ENCODE measurements around the gene SRP54. TPM values are rescaled to one million over a fixed set of nuclear protein-coding genes. Genes with fewer than 3 reads are reported as not detected.

SRP54 gene
- total RNA-seq, 2 donors from 2014 or later = 58.3 to 80.3 TPM

DNA sequence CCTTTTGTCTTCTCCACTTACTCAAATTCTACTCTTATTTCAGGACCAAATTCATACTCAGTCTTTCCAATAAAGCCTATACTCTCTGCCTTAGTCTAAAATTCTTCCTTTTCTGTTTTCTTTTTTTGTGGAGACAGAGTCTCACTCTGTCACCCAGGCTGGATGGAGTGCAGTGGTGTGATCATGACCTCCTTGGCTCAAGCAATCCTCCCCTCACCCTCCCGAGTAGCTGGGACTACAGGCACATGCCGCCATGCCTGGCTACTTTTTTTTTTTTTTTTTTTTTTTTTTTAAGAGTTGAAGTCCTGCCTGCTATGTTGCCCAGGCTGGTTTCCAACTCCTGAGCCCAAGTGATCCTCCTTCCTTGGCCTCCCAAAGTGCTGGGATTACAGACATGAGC is 11.9 kb downstream of the SRP54 start:
- Histone ChIP-seq H3K4me1 (ENCODE audit: control insufficient read depth, insufficient read depth, low read length) (no peaks in the 10 kb centered on the region), H3K9me3 (ENCODE audit: control insufficient read depth, low read length) (no peaks in the 10 kb centered on the region), H3K4me3 (ENCODE audit: low read length) (no peak overlapping the region), H3K9ac (ENCODE audit: extremely low read depth, low read length, poor library complexity, severe bottlenecking) (no peak overlapping the region), H3K27ac (ENCODE audit: low read depth, low read length) (no peak overlapping the region), H3K27me3 (ENCODE audit: control insufficient read depth, insufficient read depth, low read length, poor library complexity, severe bottlenecking) (no peaks in the 10 kb centered on the region), H3K36me3 (ENCODE audit: control insufficient read depth, insufficient read depth, low read length) (peaks cover 25% of the 10 kb centered on the region)
- Mint-ChIP-seq H3K9me3 (no peaks in the 10 kb centered on the region), H3K27ac (no peak overlapping the region), H3K4me3 (no peak overlapping the region), H3K4me1 (peaks cover 3% of the 10 kb centered on the region), H3K36me3 (ENCODE audit: low read depth) (peaks cover 7% of the 10 kb centered on the region), H3K27me3 (ENCODE audit: insufficient read depth) (no peaks in the 10 kb centered on the region)
- TF ChIP-seq, protein P1, sequence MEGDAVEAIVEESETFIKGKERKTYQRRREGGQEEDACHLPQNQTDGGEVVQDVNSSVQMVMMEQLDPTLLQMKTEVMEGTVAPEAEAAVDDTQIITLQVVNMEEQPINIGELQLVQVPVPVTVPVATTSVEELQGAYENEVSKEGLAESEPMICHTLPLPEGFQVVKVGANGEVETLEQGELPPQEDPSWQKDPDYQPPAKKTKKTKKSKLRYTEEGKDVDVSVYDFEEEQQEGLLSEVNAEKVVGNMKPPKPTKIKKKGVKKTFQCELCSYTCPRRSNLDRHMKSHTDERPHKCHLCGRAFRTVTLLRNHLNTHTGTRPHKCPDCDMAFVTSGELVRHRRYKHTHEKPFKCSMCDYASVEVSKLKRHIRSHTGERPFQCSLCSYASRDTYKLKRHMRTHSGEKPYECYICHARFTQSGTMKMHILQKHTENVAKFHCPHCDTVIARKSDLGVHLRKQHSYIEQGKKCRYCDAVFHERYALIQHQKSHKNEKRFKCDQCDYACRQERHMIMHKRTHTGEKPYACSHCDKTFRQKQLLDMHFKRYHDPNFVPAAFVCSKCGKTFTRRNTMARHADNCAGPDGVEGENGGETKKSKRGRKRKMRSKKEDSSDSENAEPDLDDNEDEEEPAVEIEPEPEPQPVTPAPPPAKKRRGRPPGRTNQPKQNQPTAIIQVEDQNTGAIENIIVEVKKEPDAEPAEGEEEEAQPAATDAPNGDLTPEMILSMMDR (conservative IDR thresholded peaks at IDR 0.05) = no peak
- 87 to 100% methylated on average over 1 to 2 of the region's 2 CpGs for WGBS, 2 experiments (ENCODE audit: insufficient coverage in 1 of 2, insufficient read length in 1 of 2)
- no peak for DNase-seq

DNA sequence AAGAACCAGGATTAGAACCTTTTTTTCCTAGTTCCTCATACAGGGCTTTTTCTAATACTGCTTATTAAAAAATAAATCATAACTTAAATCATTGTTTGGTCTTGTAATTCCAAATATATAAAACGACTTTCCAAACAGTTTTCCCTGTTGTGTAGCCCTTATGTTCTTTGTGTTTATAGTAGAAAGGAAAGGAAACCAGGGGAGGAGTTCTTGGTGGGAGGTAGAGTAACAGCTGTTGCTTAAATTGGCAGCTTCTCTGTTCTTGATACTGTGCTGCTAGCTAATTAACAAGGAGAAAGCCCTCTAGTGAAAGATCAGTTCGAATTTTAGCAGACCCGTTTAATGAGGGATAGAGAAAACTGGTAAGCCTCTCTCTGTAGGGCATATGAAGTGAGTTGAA is 15.0 kb downstream of the SRP54 start:
- Histone ChIP-seq H3K36me3 (ENCODE audit: control insufficient read depth, insufficient read depth, low read length) (peaks cover 42% of the 10 kb centered on the region), H3K9me3 (ENCODE audit: control insufficient read depth, low read length) (no peaks in the 10 kb centered on the region), H3K27me3 (ENCODE audit: control insufficient read depth, insufficient read depth, low read length, poor library complexity, severe bottlenecking) (no peaks in the 10 kb centered on the region), H3K4me3 (ENCODE audit: low read length) (no peak overlapping the region), H3K4me1 (ENCODE audit: control insufficient read depth, insufficient read depth, low read length) (no peaks in the 10 kb centered on the region), H3K27ac (ENCODE audit: low read depth, low read length) (no peak overlapping the region), H3K9ac (ENCODE audit: extremely low read depth, low read length, poor library complexity, severe bottlenecking) (no peak overlapping the region)
- Mint-ChIP-seq H3K4me3 (no peak overlapping the region), H3K4me1 (peaks cover 3% of the 10 kb centered on the region), H3K27ac (peak overlapping the region; percentile 74), H3K27me3 (ENCODE audit: insufficient read depth) (no peaks in the 10 kb centered on the region), H3K9me3 (no peaks in the 10 kb centered on the region), H3K36me3 (ENCODE audit: low read depth) (peaks cover 19% of the 10 kb centered on the region)
- WGBS, 2 experiments (ENCODE audit: insufficient coverage in 1 of 2, insufficient read length in 1 of 2) = 57 to 71% methylated on average over 2 to 3 of the region's 3 CpGs
- no peak for DNase-seq
- TF ChIP-seq, protein P1 (conservative IDR thresholded peaks at IDR 0.05) = no peak

DNA sequence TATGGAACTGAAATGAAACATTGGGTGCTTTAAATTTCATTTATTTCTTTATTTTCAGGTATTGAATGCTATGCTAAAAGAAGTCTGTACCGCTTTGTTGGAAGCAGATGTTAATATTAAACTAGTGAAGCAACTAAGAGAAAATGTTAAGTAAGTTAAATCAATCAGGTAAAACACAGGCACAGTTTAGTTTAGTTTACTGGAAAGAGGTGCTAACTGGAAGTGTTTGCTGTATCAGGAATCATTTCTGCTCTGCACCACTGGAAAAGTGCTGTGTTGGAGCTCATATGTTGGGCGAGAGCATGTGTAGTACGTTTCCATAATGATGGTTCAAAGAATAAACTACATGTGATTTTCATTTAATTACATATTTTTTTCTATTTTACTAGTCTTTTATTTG is 16.7 kb downstream of the SRP54 start:
- no peak overlapping the region for H3K9ac ChIP-seq (ENCODE audit: extremely low read depth, low read length, poor library complexity, severe bottlenecking)
- H3K27me3 Mint-ChIP-seq (ENCODE audit: insufficient read depth) = no peaks in the 10 kb centered on the region
- peaks cover 54% of the 10 kb centered on the region for H3K36me3 ChIP-seq (ENCODE audit: control insufficient read depth, insufficient read depth, low read length)
- TF ChIP-seq, protein P1 (conservative IDR thresholded peaks at IDR 0.05) = no peak
- H3K4me1 ChIP-seq (ENCODE audit: control insufficient read depth, insufficient read depth, low read length) = no peaks in the 10 kb centered on the region
- H3K36me3 Mint-ChIP-seq (ENCODE audit: low read depth) = peaks cover 28% of the 10 kb centered on the region
- DNase-seq = no peak
- H3K9me3 ChIP-seq (ENCODE audit: control insufficient read depth, low read length) = no peaks in the 10 kb centered on the region
- no peak overlapping the region for H3K4me3 Mint-ChIP-seq
- no peak overlapping the region for H3K27ac Mint-ChIP-seq
- H3K4me3 ChIP-seq (ENCODE audit: low read length) = no peak overlapping the region
- no peaks in the 10 kb centered on the region for H3K9me3 Mint-ChIP-seq
- WGBS, 2 experiments (ENCODE audit: insufficient coverage in 1 of 2, insufficient read length in 1 of 2) = 100% methylated on average over 1 to 3 of the region's 3 CpGs
- no peak overlapping the region for H3K27ac ChIP-seq (ENCODE audit: low read depth, low read length)
- H3K4me1 Mint-ChIP-seq = peaks cover 3% of the 10 kb centered on the region
- no peaks in the 10 kb centered on the region for H3K27me3 ChIP-seq (ENCODE audit: control insufficient read depth, insufficient read depth, low read length, poor library complexity, severe bottlenecking)
